ENCODE results near the gene PLEKHM2.

The PLEKHM2 gene

DNA sequence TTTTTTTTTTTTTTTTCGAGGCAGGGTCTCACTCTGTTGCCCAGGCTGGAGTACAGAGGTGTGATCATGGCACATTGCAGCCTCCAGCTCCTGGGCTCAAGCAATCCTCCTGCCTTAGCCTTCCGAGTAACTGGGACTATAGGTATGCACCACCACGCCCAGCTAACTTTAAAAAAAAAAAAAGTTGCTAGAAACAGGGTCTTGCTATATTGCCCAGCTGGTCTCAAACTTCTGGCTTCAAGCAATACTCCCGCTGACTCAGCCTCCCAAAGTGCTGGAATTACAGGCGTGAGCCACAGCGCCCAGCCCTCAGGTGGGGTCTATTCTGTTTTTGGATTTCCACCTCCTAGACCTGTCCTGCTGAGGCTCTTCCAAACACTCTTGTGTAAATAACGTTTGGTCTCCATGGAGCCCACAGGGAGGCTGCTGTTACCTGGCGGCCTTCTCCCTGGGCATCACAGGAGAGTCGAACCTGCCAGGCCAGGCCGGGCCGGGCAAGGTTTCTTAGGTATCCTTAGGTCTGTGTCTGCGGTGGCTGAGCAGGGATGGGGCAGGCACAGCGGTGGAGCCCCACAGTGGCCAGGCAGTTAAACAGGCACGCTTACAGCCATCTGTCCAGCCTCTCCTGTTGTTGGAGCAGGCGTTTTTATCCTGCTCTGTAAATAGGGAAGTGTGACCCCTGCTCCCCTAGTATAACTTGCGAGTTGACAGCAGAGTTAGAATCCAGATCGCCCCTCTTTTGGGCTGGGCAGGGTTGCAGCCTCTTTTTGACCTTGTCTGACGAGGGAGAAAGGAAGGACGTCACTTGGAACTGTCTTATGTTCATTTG is 18.8 kb downstream of the PLEKHM2 start:
- DNase-seq (ENCODE audit: low read depth in 2 of 2) = no peak

- DNase-seq (ENCODE audit: low read depth in 2 of 2) = no peak
Observed at GRCh38 chr1:15703562-15703961, 19.4 kb downstream of the PLEKHM2 start.

DNA sequence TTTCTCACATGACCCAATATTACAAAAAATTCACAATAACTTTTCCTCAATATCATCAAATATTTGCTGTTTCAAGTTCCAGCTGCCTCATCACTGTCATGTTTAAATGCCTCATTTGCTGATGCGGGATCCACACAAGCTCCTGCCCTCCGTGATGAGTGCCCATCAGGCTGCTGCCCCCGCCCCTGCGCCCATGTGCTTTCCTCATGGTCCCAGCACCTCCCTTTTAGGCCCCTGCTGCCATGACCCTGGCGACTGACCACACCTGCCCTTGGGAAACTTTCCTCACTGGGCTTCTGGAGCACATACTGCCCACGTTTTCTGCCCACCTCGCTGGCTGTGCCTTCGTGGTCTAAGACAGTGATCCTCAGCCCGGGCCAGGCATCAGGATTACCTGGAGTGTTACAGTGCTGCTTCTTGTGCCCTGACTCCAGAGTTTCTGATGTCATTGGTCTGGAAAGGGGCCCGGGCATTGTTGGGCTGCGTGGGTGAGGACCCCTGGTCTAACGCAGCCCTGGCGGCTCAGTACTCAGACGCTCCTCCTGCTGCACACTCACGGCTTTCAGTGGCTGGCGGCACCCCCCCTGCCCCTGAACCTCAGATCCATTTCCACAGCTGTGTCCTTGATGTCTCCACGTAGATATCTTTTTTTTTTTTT is 20.5 kb downstream of the PLEKHM2 start:
- DNase-seq (ENCODE audit: low read depth in 2 of 2) = no peak

- no peak for DNase-seq (ENCODE audit: low read depth in 2 of 2)
Observed at GRCh38 chr1:15705184-15705566, 21.1 kb downstream of the PLEKHM2 start.

GRCh38 chr1:15706751-15707150 is 22.6 kb downstream of the PLEKHM2 start:
- DNase-seq (ENCODE audit: low read depth in 2 of 2) = no peak

DNA sequence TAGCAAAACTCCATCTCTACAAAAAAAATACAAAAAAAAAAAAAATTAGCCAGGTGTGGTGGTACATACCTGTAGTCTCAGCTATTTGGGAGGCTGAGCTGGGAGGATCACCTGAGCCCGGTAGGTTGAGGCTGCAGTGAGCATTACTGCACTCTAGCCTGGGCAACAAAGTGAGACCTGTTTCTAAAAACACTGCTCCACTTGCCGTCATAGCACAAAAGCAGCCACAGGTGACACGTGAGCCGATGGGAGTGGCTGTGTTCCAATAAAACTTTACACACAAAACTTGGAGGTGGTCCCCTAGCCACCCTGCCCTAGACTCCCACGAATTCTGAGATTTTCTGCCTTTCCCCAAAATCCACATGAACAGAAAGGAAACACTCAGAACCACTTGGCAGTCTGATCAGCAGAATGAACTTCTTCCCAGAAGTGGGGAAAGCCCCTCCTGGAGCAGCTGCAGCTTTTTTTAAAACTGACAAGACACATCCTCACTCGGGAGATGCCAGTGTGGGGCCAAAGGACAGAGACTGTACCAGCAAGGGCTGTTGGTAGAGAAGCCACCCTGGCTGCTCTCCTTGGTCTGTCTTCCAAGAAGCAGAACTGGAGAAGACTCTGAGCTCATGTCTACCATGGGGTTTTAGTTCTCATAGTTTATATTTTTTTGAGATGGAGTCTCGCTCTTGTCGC is 23.3 kb downstream of the PLEKHM2 start:
- no peak for DNase-seq (ENCODE audit: low read depth in 2 of 2)

DNA sequence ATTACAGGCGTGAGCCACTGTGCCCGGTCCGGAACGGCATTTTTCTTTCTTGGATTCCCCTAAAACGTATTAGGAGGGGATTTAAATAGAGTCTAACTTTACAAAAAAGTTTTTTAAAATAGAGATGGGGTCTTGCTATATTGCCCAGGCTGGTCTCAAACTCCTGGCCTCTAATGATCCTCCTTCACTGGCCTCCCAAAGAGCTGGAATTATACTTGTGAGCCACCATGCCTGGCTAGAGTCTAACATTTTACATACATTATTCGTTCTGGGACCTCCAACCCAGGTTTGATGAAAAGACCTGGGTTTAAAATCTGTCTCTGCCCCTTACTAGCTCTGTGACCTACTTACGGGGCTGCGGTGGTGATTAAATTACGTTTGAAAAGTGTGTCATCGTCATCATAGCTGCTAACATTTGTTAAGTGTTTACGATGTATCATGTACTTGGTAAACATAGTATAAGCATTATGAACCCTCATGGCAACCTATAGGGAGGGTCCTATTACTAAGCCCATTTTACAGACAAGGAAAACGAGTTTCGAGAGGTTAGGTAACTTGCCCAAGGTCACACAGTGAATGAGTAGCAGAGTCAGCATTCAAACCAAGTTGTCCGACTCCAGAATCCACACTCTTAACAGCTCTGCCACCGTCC is 24.5 kb downstream of the PLEKHM2 start:
- no peak for DNase-seq (ENCODE audit: low read depth in 2 of 2)

DNA sequence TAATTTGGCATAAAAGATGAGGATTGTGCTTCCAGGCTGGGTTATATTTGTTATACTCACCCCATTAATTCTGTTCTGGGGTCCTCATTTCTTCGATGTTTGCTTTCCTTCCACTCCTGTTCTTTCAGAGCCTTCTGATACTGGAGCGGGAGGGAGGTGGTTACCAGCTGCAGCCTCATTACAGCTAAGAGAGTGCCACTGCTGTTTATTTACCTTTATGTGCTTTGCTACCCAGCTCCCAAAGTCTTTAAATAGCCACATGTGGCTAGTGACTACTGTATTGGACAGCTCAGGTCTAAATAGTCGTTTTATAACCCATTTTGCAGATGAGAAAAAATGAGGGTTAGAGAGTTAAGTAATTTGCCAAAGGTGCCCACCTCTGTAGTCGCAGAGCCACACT is 25.1 kb downstream of the PLEKHM2 start:
- DNase-seq (ENCODE audit: low read depth in 2 of 2) = no peak

- no peak for DNase-seq (ENCODE audit: low read depth in 2 of 2)
Observed at GRCh38 chr1:15712168-15712567, 28.0 kb downstream of the PLEKHM2 start.

DNA sequence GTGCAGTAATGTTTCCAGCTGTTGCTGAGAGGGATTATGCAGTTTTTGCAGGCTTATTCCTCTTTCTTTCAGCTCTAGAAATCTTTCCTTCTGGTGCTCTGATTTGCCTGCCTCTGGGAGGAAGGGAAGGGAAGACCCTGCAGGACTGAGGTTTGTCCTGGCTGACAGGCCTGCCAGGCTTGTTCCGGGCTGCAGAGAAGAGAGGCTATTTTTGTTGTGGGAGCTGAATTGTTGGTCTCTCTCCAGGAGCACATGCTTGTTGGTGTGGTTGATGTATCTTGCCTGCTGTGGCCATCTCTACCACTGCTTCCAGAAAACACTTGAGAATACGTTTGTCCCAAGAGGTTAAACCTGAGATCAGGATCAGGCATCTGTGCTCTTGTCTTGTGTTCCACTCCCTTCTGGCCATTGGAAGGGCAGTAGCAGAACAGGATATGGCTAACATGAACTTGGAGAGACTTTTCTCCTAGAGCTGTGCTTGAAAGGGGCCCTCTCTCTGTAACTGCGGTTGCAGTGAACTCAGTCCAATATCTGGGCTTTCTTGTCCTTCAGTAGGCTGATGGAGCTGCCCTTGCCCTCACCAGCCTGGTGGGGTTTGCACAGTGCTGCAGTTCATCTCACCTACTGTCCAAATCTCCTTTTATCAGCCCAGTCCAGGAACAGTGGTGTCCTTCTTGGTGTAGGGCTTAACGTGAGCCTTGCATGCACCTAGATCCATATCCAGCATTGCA is 30.5 kb downstream of the PLEKHM2 start:
- DNase-seq (ENCODE audit: low read depth in 2 of 2) = no peak

- no peak for DNase-seq (ENCODE audit: low read depth in 2 of 2)
Observed at GRCh38 chr1:15717418-15718125, 33.5 kb downstream of the PLEKHM2 start.

DNA sequence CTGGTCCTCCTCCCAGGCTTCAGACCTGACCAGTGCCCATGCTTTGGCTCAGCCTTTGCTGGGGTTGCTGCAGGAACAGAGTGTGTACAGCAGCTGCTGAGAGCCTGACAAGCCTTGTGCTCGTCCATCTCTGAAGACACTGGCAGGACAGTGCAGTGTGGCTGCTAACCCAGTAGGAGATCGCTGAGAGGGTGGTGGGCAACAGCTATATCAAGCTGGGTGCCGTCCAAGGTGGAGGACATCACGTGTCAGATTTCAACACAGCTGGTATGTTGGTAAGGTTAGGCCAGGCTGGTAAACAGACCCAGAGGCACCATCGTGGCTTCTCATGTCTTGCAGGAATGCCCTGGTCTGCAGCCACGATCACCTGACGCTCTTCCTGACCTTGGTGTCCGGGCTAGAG is 34.1 kb downstream of the PLEKHM2 start:
- DNase-seq (ENCODE audit: low read depth in 2 of 2) = no peak

DNA sequence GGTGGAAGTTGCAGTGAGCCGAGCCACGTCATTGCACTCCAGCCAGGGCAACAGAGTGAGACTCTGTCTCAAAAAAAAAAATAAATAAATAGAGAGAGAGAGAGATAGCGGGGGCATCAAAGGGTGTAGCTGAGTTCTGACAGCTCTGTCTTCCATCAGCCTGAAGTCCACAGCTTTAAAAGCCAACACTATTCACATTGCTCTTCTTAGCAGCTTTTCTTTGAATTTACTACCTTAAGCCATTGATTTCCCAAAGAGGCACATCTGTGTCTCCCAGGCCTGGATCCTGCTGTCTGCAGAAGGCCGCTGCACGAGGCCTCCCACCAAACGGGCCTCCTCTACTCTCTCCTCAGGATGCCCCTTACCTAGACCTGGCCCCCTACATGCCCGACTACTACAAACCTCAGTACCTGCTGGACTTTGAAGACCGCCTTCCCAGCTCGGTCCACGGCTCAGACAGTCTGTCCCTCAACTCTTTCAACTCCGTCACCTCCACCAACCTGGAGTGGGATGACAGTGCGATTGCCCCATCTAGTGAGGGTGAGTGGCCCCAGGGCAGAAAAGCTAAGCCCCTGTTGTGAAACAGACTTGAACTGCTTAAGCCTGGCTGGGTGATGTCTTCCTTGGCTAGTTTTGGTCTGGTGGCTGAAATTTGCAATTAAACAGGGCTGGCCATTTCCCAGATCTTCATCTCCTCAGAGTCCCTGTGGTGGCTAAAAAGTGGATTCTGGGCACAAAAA is 35.4 kb downstream of the PLEKHM2 start:
- no peak for DNase-seq (ENCODE audit: low read depth in 2 of 2)

DNA sequence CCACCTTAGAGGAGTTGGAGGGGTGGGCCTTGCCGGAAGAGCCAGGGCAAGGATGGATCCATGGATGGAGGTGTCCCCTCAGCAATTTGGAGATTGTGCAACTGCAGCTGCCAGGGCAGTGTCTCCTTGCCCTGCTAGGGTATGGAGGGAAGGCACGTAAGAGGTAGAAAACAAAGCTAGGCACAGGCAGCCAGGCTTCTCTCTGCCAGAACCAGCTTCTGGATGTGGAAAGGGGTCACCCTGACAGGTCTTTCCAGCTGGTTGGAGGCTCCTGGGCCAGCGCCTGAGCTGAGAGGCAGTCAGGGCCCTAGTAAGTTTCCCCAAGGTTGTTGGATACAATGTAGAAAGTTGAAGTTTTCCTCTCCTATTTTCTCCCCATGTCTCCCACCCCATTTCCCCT is 36.7 kb downstream of the PLEKHM2 start:
- DNase-seq (ENCODE audit: low read depth in 2 of 2) = no peak

- DNase-seq (ENCODE audit: low read depth in 2 of 2) = no peak
Observed at GRCh38 chr1:15722411-15722810, 38.3 kb downstream of the PLEKHM2 start.

- DNase-seq (ENCODE audit: low read depth in 2 of 2) = no peak
Observed at GRCh38 chr1:15722836-15723532, 38.9 kb downstream of the PLEKHM2 start.

GRCh38 chr1:15723631-15724246 is 39.6 kb downstream of the PLEKHM2 start:
- no peak for DNase-seq (ENCODE audit: low read depth in 2 of 2)

DNA sequence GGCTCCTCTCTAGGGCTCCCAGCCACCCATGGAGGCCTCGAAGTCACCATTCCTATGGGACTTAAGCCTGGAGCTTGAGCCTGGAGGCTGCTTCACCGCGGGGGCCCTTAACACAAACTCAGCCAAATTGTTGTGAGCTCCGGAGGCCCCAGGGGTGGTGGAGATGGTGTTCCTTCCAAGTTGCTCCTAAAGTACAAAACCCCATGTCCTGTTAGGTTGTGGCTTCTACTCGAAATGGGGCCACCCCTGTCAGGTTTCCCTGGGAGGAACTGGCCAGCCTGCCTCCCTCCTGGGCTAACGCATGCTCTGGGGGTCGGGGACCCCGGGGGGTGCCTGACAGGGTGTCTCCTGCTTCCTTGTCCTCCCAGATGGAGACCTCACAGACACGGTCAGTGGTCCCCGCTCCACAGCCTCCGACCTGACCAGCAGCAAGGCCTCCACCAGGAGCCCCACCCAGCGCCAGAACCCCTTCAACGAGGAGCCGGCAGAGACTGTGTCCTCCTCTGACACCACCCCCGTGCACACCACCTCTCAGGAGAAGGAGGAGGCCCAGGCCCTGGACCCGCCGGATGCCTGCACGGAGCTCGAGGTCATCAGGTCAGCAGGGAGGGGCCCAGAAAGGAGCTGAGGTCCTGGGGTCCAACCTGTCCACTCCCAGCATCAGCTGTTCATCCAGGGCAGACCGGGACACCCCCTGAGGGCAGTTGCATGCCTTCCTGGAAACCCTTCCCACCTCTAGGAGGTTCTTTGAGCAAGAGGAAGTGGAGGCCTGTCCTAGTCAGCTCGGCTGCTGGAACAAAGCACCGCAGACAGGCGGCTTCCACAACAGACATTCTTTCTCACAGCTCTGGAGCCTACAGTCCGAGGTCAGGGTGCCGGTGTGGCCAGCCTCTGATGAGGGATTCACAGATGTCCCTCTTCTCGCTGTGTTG is 41.1 kb downstream of the PLEKHM2 start:
- no peak for DNase-seq (ENCODE audit: low read depth in 2 of 2)
